ENCODE measurements around the gene PARVB.
"Not testable (repeated sequence)": the region's sequence is repeated elsewhere in the genome, so short reads cannot be mapped to it uniquely, and the experiment has no call there.

PARVB gene

DNA sequence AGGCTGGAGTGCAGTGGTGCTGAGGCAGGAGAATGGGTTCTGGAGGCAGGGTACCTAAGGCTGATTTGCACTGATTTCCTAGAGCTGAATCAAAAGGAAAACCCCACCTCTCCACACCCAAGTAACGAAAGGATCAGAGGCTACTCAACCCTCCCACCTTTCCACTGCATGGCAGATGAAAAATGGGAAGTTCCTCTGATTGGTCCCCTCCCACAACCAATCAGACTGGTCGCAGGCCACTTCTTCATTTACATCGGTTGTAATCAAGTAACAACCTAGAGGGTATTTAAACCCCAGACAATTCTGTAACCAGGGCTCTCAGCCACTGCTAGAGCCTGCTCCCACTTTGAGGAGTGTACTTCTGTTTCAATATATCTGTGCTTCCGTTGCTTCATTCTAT, 18.6 kb upstream of the PARVB start:
- no peak for DNase-seq (ENCODE audit: extremely low read depth, low read depth)
- TF ChIP-seq, protein P1, sequence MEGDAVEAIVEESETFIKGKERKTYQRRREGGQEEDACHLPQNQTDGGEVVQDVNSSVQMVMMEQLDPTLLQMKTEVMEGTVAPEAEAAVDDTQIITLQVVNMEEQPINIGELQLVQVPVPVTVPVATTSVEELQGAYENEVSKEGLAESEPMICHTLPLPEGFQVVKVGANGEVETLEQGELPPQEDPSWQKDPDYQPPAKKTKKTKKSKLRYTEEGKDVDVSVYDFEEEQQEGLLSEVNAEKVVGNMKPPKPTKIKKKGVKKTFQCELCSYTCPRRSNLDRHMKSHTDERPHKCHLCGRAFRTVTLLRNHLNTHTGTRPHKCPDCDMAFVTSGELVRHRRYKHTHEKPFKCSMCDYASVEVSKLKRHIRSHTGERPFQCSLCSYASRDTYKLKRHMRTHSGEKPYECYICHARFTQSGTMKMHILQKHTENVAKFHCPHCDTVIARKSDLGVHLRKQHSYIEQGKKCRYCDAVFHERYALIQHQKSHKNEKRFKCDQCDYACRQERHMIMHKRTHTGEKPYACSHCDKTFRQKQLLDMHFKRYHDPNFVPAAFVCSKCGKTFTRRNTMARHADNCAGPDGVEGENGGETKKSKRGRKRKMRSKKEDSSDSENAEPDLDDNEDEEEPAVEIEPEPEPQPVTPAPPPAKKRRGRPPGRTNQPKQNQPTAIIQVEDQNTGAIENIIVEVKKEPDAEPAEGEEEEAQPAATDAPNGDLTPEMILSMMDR (IDR thresholded peaks at IDR 0.05; ENCODE audit: low read depth, low read length), result no peak

DNA sequence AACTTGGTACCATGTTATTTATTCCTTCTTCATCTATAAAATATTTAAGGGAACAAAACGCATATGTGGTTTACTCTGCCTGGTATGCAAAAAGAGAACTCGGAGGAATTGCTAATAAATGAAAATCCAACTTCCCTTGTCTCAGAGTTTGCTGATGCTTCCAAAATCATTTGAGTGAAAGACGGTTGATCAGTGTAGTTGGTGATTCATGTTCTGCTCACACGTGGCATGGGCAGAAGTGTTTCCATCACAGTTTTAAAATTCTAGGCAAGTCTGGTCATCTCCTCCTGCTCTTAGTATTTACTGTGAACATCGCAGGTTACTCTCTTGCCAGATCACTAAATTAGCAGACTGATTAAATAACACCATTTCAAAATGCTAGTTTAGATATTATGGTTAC, 11.9 kb upstream of the PARVB start:
- no peak for DNase-seq (ENCODE audit: extremely low read depth, low read depth)
- TF ChIP-seq, protein P1 (IDR thresholded peaks at IDR 0.05; ENCODE audit: low read depth, low read length), result no peak

DNA sequence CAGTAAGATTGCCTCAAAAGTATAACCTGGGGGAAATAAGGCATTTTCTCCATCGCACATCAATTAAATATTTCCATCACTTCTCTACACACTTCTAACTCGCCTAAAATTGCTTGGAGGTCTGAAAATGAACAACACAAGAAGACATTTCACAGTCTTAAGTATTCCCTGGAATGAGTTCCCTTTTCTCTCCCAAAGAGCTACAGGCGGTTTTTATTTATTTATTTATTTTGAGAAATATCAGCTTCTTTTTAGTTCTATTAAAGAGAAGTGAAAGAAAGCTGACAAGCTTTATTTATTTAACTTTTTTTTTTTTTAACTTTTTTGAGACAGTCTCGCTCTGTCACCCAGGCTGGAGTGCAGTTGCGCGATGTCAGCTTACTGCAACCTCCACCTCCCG, 11.5 kb upstream of the PARVB start:
- TF ChIP-seq, protein P1 (IDR thresholded peaks at IDR 0.05; ENCODE audit: low read depth, low read length), result no peak
- no peak for DNase-seq (ENCODE audit: extremely low read depth, low read depth)

DNA sequence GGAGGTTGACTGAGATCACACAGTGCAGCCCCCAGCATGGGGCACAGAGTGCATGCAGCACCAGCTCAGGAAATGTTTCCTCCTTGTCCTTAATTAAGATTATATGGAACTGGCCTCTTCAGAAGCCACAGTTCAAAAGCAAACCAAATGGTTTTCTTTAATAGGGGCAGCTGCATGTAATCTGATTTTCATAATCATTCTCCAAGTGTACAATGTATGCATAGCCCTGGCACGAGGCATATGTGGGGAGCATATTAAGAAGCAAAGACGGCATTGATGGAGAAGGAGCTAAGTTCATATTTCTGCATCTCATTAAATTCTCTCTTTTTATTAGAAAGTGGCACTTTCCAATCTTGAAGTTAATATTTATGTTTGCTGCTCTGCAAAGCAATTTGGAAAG, 9.9 kb upstream of the PARVB start:
- TF ChIP-seq, protein P1 (IDR thresholded peaks at IDR 0.05; ENCODE audit: low read depth, low read length), result no peak

DNA sequence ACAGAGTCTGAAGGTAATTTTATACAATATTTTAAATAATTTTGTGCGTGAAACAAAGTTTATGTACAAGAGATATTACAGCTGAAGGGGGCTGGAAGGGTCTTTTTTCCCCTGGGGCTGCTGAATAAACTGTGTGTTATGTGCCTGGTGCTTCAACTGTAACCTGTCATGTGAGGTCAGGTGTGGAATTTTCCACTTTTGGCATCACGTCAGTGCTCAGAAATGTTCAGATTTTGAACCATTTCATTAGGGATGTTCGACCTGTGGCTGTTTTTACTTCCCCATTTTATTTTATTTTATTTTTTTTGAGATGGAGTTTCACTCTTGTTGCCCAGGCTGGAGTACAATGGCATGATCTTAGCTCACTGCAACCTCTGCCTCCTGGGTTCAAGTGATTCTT, 7.5 kb upstream of the PARVB start:
- DNase-seq (ENCODE audit: extremely low read depth, low read depth), result not testable (repeated sequence)

More for the DNA sequence above, 9.9 kb upstream of the PARVB start:
- no peak for DNase-seq (ENCODE audit: extremely low read depth, low read depth)

DNA sequence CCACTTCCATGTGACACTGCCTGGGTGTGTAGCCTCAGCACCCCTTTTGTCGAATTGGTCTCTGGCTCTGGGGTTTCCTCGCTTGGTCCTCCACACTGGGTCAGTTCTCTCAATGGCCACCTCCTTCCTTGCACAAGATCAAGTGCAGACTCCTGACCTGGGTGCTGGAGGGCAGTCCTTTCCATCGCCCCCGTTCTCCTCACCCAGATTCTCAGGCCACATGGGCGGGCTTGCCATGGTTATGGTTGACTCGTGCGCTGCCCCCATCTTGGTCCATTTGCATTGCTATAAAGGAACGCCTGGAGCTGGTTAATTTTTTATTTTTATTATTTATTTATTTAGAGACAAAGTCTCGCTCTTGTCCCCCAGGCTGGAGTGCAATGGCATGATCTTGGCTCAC, 5.5 kb upstream of the PARVB start:
- TF ChIP-seq, protein P1 (IDR thresholded peaks at IDR 0.05; ENCODE audit: low read depth, low read length), result no peak

DNA sequence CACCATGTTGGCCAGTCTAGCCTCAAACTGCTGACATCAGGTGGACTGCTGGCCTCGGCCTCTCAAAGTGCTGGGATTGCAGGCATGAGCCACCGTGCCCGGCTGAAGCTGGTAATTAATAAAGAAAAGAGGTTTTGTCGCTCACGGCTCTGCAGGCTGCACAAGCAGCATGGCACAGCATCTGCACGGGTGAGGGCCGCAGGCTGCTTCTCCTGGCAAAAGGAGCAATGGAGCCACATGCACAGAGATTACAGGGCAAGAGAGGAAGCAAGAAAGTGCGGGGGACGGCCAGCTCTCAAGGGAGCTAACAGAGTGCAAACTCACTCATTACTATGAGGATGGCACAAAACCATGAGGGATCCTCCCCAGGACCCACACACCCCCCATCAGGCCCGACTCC, 4.7 kb upstream of the PARVB start:
- TF ChIP-seq, protein P1 (IDR thresholded peaks at IDR 0.05; ENCODE audit: low read depth, low read length), result no peak
- DNase-seq (ENCODE audit: extremely low read depth, low read depth), result no peak

More for the DNA sequence above, 5.5 kb upstream of the PARVB start:
- DNase-seq (ENCODE audit: extremely low read depth, low read depth), result no peak

DNA sequence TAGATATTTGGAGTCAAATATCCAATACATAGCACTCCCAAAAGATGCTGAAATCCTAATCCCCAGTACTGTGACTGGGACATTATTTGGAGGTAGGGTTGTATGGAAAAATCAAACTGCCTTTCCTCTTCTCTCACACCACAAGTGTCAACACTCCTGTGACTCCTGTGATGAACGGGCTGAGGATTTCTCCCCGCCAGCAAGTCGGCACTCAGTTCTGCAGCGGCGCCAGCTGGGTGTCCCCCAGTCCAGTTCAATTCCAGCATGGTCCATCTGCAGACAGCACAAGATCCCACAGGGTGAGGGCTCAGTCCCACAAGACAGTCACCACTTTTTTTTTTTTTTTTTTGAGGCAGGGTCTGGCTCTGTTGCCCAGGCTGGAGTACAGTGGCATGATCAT, 4.3 kb upstream of the PARVB start:
- TF ChIP-seq, protein P1 (IDR thresholded peaks at IDR 0.05; ENCODE audit: low read depth, low read length), result no peak
- no peak for DNase-seq (ENCODE audit: extremely low read depth, low read depth)
